Measurements from ENCODE around the gene NGF. TPM values are rescaled to one million over a fixed set of nuclear protein-coding genes. Genes with fewer than 3 reads are reported as not detected.

NGF gene
- polyA plus RNA-seq, 3 donors, result not detected

DNA sequence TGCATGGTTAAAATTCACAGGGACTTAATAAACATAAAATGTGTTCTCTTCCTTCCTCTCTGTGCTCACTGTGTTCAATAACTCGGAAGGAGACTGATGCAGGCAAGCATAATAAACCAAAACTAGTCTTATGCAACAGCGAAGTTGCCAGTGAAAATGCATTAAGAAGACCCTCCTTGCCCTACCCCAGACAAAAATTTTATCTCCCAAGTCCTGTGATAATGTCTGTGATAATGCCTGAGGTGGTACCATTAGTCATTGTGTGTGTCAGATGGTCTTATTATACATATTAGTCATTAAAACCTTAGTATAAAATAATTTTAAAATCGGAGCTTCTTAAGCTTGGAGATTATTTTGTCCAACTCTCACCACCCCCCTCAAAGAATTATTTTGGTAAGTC, 97.8 kb downstream of the NGF start:
- H3K4me2 ChIP-seq (replicated peaks; ENCODE audit: extremely low read depth, low read length, poor library complexity, severe bottlenecking), result no peak overlapping the region

DNA sequence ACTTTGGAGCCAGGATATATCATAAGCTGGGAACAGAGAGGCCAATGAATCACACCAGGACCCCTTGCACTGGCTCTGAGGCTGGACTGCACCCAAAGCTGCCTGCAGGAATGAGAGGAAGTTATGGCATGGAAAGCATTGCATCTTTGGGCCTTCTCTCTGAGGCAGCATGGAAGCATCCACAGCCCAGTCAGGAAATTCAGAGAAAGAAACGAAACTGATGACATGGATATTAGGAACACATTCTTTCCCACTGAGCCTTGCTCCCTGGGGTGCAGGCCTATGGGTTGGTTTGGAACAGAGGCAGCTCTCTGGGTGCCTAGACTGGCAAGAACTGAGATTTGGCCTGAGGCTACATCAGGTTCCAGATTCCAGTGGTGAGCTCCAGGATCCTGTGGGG, 98.6 kb downstream of the NGF start:
- TF ChIP-seq, protein P1, sequence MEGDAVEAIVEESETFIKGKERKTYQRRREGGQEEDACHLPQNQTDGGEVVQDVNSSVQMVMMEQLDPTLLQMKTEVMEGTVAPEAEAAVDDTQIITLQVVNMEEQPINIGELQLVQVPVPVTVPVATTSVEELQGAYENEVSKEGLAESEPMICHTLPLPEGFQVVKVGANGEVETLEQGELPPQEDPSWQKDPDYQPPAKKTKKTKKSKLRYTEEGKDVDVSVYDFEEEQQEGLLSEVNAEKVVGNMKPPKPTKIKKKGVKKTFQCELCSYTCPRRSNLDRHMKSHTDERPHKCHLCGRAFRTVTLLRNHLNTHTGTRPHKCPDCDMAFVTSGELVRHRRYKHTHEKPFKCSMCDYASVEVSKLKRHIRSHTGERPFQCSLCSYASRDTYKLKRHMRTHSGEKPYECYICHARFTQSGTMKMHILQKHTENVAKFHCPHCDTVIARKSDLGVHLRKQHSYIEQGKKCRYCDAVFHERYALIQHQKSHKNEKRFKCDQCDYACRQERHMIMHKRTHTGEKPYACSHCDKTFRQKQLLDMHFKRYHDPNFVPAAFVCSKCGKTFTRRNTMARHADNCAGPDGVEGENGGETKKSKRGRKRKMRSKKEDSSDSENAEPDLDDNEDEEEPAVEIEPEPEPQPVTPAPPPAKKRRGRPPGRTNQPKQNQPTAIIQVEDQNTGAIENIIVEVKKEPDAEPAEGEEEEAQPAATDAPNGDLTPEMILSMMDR (IDR thresholded peaks at IDR 0.05), result no peak
- no peak for DNase-seq
- Histone ChIP-seq H3K36me3 (replicated peaks in 1 of 2; ENCODE audit: control insufficient read depth in 1 of 2, insufficient read depth in 2 of 2, low read length in 2 of 2) (no peaks in the 10 kb centered on the region), H3K79me2 (ENCODE audit: insufficient read depth, low read length) (no peaks in the 10 kb centered on the region), H3K4me1 (ENCODE audit: control insufficient read depth in 1 of 2, insufficient read depth in 2 of 2, low read length in 2 of 2) (no peaks in the 10 kb centered on the region), H4K20me1 (ENCODE audit: insufficient read depth, low read length) (no peaks in the 10 kb centered on the region), H3K27me3 (ENCODE audit: control insufficient read depth in 2 of 2, insufficient read depth in 2 of 2, low read length in 2 of 2) (no peaks in the 10 kb centered on the region), H2AFZ (ENCODE audit: insufficient read depth, low read depth, low read length, poor library complexity, severe bottlenecking) (no peak overlapping the region), H3K4me3 (replicated peaks in 1 of 3; ENCODE audit: low read depth in 2 of 3, low read length in 3 of 3) (no peak overlapping the region), H3K9ac (ENCODE audit: insufficient read depth, low read length, poor library complexity, severe bottlenecking) (no peak overlapping the region), H3K4me2 (replicated peaks; ENCODE audit: extremely low read depth, low read length, poor library complexity, severe bottlenecking) (no peak overlapping the region), H3K27ac (ENCODE audit: low read depth in 1 of 2, low read length in 2 of 2) (no peak overlapping the region), H3K9me3 (replicated peaks in 1 of 2; ENCODE audit: control insufficient read depth in 1 of 2, insufficient read depth in 1 of 2, low read length in 2 of 2) (no peaks in the 10 kb centered on the region)
- Mint-ChIP-seq H3K36me3 (no peaks in the 10 kb centered on the region), H3K27ac (no peak overlapping the region), H3K4me1 (no peaks in the 10 kb centered on the region), H3K27me3 (ENCODE audit: low read depth in 3 of 3) (peaks cover 0 to 4% (median 3%) of the 10 kb centered on the region in 3 donors), H3K9me3 (peaks cover 0 to 8% (median 4%) of the 10 kb centered on the region in 7 donors), H3K4me3 (no peak overlapping the region)
- intact Hi-C loops (cut with micrococcal nuclease), result no loop called here
- WGBS (ENCODE audit: insufficient coverage), result no CpG with 5 or more reads among the region's 1 CpG

More for the DNA sequence above, 97.8 kb downstream of the NGF start:
- Mint-ChIP-seq H3K27me3 (ENCODE audit: low read depth in 3 of 3) (peaks cover 0 to 4% (median 3%) of the 10 kb centered on the region in 3 donors), H3K9me3 (peaks cover 0 to 8% (median 6%) of the 10 kb centered on the region in 7 donors), H3K4me1 (no peaks in the 10 kb centered on the region), H3K4me3 (no peak overlapping the region), H3K36me3 (no peaks in the 10 kb centered on the region), H3K27ac (no peak overlapping the region)
- Histone ChIP-seq H2AFZ (ENCODE audit: insufficient read depth, low read depth, low read length, poor library complexity, severe bottlenecking) (no peak overlapping the region), H3K79me2 (ENCODE audit: insufficient read depth, low read length) (no peaks in the 10 kb centered on the region), H3K4me1 (ENCODE audit: control insufficient read depth in 1 of 2, insufficient read depth in 2 of 2, low read length in 2 of 2) (no peaks in the 10 kb centered on the region), H3K4me3 (replicated peaks in 1 of 3; ENCODE audit: low read depth in 2 of 3, low read length in 3 of 3) (no peak overlapping the region), H3K36me3 (replicated peaks in 1 of 2; ENCODE audit: control insufficient read depth in 1 of 2, insufficient read depth in 2 of 2, low read length in 2 of 2) (no peaks in the 10 kb centered on the region), H3K27me3 (ENCODE audit: control insufficient read depth in 2 of 2, insufficient read depth in 2 of 2, low read length in 2 of 2) (no peaks in the 10 kb centered on the region), H3K9me3 (replicated peaks in 1 of 2; ENCODE audit: control insufficient read depth in 1 of 2, insufficient read depth in 1 of 2, low read length in 2 of 2) (no peaks in the 10 kb centered on the region), H4K20me1 (ENCODE audit: insufficient read depth, low read length) (no peaks in the 10 kb centered on the region), H3K9ac (ENCODE audit: insufficient read depth, low read length, poor library complexity, severe bottlenecking) (no peak overlapping the region), H3K27ac (ENCODE audit: low read depth in 1 of 2, low read length in 2 of 2) (no peak overlapping the region)
- 20% methylated on average over 1 of the region's 3 CpGs for WGBS (ENCODE audit: insufficient coverage)
- no peak for DNase-seq
- intact Hi-C loops (cut with micrococcal nuclease), result no loop called here
- TF ChIP-seq, protein P1 (IDR thresholded peaks at IDR 0.05), result no peak

Measured in CD14-positive monocyte (primary cell).